Prostate gland (tissue), 2 donors: ENCODE measurements around the gene ENC1. TPM values are rescaled to one million over a fixed set of nuclear protein-coding genes. Genes with fewer than 3 reads are reported as not detected.
A peak's percentile ranks its signal among the peaks of the same experiment; 100 is the strongest.

Experiments used
- DNase-seq: peaks from one replicate; pipeline ENCODE4 v3.0.0-alpha.2; 2019; ENCODE audit warnings: low spot score
- H3K27ac ChIP-seq, 2 donors: fragments of 200-600 bp; sonication (generic); 2 replicates each; pipeline ENCODE4 v1.5.1; 2017 to 2019
- H3K27me3 ChIP-seq: fragments of 200-600 bp; sonication (generic); replicated peaks from 2 replicates; pipeline ENCODE4 v1.5.1; 2019; ENCODE audit not compliant: insufficient read depth
- H3K36me3 ChIP-seq, 2 donors: fragments of 200-600 bp; sonication (generic); 1 replicate in 1 of 2; 2 replicates in 1 of 2; pipeline versions ENCODE4 v1.5.1 to v1.8.1; 2017 to 2019
- H3K4me1 ChIP-seq: fragments of 200-600 bp; sonication (generic); replicated peaks from 2 replicates; pipeline ENCODE4 v1.5.1; 2019
- H3K4me3 ChIP-seq, 2 donors: fragments of 200-600 bp; sonication (generic); 2 replicates each; pipeline ENCODE4 v1.5.1; 2017 to 2019
- H3K9me3 ChIP-seq: fragments of 200-600 bp; sonication (generic); 2 replicates; pipeline ENCODE4 v1.5.1; 2017
- POLR2A ChIP-seq: fragments of 450-650 bp; IDR thresholded peaks from one replicate; pipeline ENCODE4 v1.6.1; 2016; ENCODE audit warnings: antibody characterized with exemption, mild to moderate bottlenecking
- POLR2AphosphoS5 ChIP-seq: sonication (generic); formaldehyde crosslinking; IDR thresholded peaks from one replicate; pipeline ENCODE4 v1.6.1; 2017; ENCODE audit warnings: antibody characterized with exemption
- WGBS: methylation state at CpG from one replicate; pipeline ENCODE4 v1.1.5; 2018; 5-methylcytosine and 5-hydroxymethylcytosine counted together
- intact Hi-C: fragments of 100-400 bp; cut with DNase I; formaldehyde crosslinking; loops from one replicate; pipeline ENCODE4 v1.14.2; 2022
- total RNA-seq, 2 donors: library from RNA; depleted of rRNA; stranded (reverse); fragments of >200 nt; gene quantifications; one replicate each; pipeline ENCODE4 v1.1.0, GENCODE V29; 2016
- TF ChIP-seq, protein P1 (sequence below), 4 experiments: fragments of 200-600 bp in 2 of 4; fragments of 450-650 bp in 2 of 4; sonication (generic) in 2 of 4; IDR thresholded peaks; 1 replicate in 3 of 4; 2 replicates in 1 of 4; pipeline ENCODE4 v1.5.1; 2016 to 2019; ENCODE audit warnings: antibody characterized with exemption in 4 of 4, mild to moderate bottlenecking in 2 of 4, moderate library complexity in 2 of 4

The ENC1 gene
- total RNA-seq, 2 donors from 2014 or later: 78.1 to 103 TPM

DNA sequence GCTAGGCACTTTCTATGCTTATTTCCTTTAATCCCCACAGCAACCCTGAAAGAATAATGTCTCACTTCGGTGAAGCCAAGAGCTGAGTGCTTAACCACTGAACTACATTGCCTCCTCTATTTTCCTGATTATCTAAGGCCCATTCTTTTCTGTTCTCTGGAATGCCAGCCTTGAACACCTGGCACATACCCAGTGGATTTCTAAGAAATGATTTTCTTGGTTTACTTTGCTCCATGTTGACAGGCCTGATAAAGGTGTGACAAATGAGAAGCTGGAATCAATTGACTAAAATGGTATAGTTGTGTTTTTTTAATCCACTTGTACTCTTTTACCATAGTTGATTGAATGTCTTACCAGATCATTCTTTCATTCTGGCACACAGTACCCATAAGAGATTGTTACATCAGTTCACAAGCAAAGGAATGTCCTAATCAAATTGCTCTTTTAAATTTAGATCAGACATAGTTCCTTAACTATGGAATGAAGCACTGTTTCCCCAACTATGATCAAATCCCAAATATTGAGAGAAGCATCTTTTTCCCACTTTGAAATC, 9.0 kb upstream of the ENC1 start:
- 36% methylated on average over 1 of the region's 1 CpG for WGBS
- no peaks in the 10 kb centered on the region for H3K4me1 ChIP-seq
- intact Hi-C loops: loop anchor here (1.0 to 2.0 kb wide), 2 partner anchors 10 to 747 kb away; no protein-coding TSS in a partner anchor
- H3K36me3 ChIP-seq: no peaks in the 10 kb centered on the region
- DNase-seq: no peak
- H3K27ac ChIP-seq: no peak overlapping the region
- H3K9me3 ChIP-seq: no peaks in the 10 kb centered on the region
- H3K27me3 ChIP-seq: no peaks in the 10 kb centered on the region
- TF ChIP-seq, protein P1, sequence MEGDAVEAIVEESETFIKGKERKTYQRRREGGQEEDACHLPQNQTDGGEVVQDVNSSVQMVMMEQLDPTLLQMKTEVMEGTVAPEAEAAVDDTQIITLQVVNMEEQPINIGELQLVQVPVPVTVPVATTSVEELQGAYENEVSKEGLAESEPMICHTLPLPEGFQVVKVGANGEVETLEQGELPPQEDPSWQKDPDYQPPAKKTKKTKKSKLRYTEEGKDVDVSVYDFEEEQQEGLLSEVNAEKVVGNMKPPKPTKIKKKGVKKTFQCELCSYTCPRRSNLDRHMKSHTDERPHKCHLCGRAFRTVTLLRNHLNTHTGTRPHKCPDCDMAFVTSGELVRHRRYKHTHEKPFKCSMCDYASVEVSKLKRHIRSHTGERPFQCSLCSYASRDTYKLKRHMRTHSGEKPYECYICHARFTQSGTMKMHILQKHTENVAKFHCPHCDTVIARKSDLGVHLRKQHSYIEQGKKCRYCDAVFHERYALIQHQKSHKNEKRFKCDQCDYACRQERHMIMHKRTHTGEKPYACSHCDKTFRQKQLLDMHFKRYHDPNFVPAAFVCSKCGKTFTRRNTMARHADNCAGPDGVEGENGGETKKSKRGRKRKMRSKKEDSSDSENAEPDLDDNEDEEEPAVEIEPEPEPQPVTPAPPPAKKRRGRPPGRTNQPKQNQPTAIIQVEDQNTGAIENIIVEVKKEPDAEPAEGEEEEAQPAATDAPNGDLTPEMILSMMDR (IDR thresholded peaks at IDR 0.05): no peak
- TF ChIP-seq POLR2AphosphoS5: no peak
- TF ChIP-seq POLR2A: no peak
- H3K4me3 ChIP-seq: no peak overlapping the region

DNA sequence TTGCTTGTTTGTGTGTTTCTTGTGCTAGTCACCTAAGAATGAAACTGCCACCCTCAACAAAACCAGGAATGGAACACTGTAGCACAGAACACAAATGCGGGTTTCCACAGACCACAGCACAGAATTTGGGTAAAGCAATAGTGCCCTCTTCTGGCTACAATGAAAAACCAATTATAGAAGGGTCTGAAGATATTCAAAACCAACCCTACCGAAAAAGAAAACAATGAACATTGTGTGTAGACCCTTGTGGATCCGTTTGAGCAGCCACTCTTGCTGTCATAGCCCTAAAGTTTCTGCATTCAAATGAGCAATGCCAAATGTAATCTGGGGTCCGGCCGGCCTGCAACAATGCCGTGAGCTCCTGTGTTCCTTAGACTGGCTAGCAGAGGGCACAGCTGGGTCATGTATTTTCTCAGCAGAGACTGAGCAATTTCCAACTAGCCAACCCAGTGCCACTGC, 8.3 kb upstream of the ENC1 start:
- TF ChIP-seq POLR2AphosphoS5 (peak; percentile 11), POLR2A (no peak)
- TF ChIP-seq, protein P1 (IDR thresholded peaks at IDR 0.05): peak; percentile 42 to 77 (median 73)
- no peaks in the 10 kb centered on the region for H3K36me3 ChIP-seq
- 21% methylated on average over 6 of the region's 6 CpGs for WGBS
- intact Hi-C loops: loop anchor here (1.0 to 2.0 kb wide), 2 partner anchors 10 to 746 kb away; no protein-coding TSS in a partner anchor
- no peaks in the 10 kb centered on the region for H3K27me3 ChIP-seq
- DNase-seq: peak; percentile 32
- H3K27ac ChIP-seq: no peak overlapping the region
- no peak overlapping the region for H3K4me3 ChIP-seq
- H3K4me1 ChIP-seq: no peaks in the 10 kb centered on the region
- no peaks in the 10 kb centered on the region for H3K9me3 ChIP-seq

GRCh38 chr5:74647096-74647495, 6.6 kb upstream of the ENC1 start:
- H3K36me3 ChIP-seq: no peaks in the 10 kb centered on the region
- no peak overlapping the region for H3K27ac ChIP-seq
- TF ChIP-seq POLR2AphosphoS5 (no peak), POLR2A (no peak)
- TF ChIP-seq, protein P1 (IDR thresholded peaks at IDR 0.05): no peak
- no peaks in the 10 kb centered on the region for H3K27me3 ChIP-seq
- H3K4me3 ChIP-seq: no peak overlapping the region
- intact Hi-C loops: no loop called here
- 51% methylated on average over 1 of the region's 1 CpG for WGBS
- H3K9me3 ChIP-seq: no peaks in the 10 kb centered on the region
- H3K4me1 ChIP-seq: peaks cover 2% of the 10 kb centered on the region
- no peak for DNase-seq

DNA sequence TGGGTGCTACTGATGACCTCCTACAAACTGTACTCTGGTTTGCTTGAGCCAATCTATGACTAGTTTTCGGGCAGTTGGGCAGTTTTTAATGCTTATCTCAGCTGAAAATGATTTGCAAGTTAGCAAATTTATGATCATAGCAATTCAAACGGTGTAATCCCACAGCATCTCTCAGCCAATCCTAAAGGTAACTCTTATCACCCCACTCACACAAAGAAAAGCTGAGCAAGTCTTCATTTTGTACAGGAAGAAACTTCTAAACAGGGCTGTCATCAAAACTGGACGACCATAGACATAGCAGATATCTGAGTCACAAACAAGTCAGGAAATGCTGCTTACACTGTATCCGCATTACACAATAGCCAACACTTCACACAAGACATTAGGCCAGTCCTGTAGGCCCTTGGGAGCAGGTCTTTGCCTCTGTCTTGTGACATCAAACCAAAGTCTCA, 2.6 kb upstream of the ENC1 start:
- intact Hi-C loops: loop anchor here (5.0 kb wide), 1 partner anchor 611 kb away; no protein-coding TSS in a partner anchor
- no peak for DNase-seq

More for the DNA sequence above, 2.6 kb upstream of the ENC1 start:
- Histone ChIP-seq H3K27ac (no peak overlapping the region), H3K27me3 (no peaks in the 10 kb centered on the region), H3K36me3 (no peaks in the 10 kb centered on the region), H3K9me3 (no peaks in the 10 kb centered on the region), H3K4me1 (peaks cover 4% of the 10 kb centered on the region), H3K4me3 (no peak overlapping the region)
- TF ChIP-seq POLR2A: no peak
- TF ChIP-seq POLR2AphosphoS5: no peak
- TF ChIP-seq, protein P1 (IDR thresholded peaks at IDR 0.05): no peak
- WGBS: 68% methylated on average over 4 of the region's 4 CpGs
